ENCODE measurements around the gene HTR2B. TPM values are rescaled to one million over a fixed set of nuclear protein-coding genes. Genes with fewer than 3 reads are reported as not detected.

Gene HTR2B
- total RNA-seq, 1 donor from 2014 or later, result not detected

- no peak for ATAC-seq
These were observed 8.7 kb upstream of the HTR2B start for GRCh38 chr2:231133365-231134099.

- no peak for ATAC-seq
These were observed 7.3 kb upstream of the HTR2B start for GRCh38 chr2:231132129-231132528.

DNA sequence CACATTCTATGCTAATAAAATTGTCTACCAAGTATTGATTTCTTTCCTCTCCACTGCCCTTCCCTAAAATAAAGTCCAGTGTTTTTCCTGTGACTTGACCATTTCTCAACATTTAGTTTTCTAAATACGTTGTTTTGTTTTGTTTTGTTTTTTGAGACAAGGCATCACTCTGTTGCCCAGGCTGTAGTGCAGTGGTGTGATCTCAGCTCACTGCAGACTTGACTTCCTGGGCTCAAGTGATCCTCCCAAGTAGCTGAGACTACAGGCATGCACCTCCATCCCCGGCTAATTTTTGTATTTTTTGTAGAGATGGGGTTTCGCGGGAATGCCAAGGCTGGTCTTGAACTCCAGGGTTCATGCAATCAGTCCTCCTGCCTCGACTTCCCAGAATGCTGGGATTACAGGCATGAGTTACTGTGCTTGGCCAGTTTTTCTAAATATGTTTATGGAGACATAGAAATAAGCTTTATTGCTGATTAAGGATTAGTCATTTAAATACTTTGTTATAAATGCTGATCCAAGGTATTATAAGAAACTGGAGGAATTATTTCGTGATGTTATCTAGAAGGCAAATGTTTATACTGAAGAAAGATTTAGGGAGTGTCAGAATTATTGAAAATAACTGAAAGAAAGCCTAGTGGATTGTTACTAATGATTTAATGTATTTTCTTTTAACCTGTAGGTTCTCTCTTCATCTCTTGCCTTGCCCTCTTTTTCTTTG is 5.7 kb upstream of the HTR2B start:
- ATAC-seq, result no peak

DNA sequence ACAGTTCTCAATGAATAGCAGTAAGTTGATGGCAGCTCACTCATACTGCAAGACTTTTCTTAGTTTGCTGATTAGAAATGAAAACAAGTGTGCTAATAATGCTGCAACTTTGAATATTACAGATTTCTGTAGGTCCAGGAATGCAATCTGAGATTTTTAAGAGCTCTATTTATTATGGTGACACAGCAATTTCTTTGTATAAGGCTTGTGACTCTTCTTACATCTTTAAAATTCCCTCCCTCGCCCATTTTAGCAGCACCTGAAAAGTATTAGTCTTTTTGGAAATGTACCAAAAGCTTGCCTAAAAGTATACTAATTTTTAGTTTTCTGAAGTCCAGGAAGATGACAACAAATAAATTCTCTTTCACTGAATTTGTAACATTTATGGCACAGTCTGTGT is 4.4 kb upstream of the HTR2B start:
- no peak for ATAC-seq

GRCh38 chr2:231128541-231128940 is 3.7 kb upstream of the HTR2B start:
- no peak for ATAC-seq

DNA sequence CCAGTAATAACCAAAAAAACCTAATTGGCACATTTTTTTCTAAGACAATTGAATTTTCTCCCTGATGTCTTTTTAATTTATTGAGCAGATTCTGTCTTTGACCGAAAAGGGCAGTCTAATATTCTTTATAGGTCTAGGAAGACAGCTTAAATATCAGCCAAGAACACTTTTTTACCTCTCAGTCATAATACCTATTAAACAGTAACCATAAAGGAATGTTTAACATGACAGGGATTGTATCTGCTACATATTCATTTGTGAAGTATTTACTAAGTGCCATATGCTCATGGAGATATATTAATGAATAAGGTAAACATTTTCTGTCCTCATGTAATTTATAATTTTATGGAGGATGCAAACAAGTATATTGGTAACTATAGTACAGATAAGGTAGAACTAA is 3.1 kb upstream of the HTR2B start:
- ATAC-seq, result no peak

GRCh38 chr2:231127480-231127879 is 2.6 kb upstream of the HTR2B start:
- ATAC-seq, result no peak

DNA sequence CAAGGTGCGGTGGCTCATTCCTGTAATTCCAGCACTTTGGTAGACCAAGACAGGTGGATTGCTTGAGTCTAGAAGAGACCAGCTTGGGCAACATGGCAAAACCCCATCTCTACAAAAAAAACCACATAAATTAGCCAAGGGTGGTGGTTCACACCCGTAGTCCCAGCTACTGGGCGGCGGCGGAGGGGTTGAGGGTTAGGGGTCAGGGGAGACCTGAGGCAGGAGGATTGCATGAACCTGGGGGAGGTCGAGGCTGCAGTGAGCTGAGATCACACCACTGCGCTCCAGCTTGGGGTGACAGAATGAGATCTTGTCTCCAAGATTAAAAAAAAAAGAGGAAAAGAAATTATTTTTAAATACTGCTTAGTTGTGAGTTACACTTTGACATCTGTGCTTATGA is 1.3 kb upstream of the HTR2B start:
- no peak for ATAC-seq

GRCh38 chr2:231123362-231123898 is 1.4 kb downstream of the HTR2B start:
- no peak for ATAC-seq

- ATAC-seq, result no peak
These were observed 6.3 kb downstream of the HTR2B start for GRCh38 chr2:231118614-231118942.

DNA sequence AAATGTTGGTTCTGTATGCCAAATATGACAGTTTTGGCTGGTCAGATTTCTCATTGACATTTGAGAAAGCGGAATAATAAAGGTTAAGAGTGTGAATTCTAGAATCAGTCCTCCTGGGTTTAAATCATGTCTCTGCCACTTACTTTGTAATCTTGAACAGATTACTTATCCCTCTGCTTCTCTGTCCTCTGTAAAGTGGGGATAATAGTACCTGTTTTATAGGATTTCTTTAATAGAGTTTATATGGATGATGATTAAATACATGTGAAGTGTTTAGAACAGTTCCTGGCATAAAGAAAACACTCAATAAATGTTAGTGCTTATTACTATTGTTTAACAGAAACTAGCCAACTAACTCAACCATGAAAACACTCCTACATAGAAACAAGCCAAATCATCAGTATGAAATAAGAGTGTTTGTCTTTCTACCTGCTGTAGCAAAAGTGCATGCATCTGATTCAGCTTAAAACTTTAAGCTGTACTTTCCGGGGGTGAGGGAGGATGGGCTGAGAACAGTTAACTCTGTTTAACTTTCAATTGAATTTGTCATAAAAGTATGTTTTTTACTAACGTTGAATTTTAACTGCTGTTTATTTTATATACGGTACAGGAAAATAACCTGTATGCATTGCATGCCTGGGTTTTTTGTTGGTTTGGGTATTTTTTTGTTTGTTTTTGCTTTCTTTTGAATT is 6.8 kb downstream of the HTR2B start:
- no peak for ATAC-seq

DNA sequence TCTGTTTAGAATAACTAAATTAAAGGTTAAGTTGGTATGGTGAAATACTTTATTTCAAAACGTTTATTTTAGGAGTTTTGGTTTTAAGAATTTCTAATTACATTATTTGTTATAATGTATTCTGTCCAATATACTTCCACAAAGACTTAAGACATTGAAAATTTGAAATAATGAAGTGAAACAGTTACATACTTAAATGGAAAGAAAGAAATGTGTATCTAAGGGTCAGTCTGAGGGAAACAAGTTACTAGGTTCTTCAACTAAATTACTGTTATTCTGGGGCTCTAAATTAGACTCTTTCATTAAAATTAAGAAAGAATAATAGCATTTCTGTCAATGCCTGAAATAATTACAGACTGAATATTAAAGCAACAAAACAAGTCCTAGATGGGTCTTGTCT is 7.7 kb downstream of the HTR2B start:
- no peak for ATAC-seq

DNA sequence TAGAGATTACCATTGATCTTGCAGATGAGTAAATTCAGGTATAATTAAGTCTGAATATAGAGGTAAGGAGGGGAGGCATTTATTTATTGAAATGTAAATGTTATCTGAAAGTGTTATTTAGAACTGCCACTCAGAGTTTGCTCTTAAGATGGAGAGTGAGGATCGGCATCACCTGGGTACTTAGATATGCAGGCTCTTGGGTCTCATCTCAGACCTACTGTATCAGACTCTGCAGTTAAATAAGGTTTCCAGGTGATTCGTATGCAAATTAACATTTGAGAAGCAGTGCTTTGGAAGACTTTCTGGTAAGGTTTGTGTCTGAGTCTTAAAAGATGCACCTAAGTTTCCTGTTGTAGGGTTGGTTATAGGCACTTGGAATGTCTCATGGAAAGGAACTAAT is 9.2 kb downstream of the HTR2B start:
- no peak for ATAC-seq

- ATAC-seq, result no peak
These were observed 11.4 kb downstream of the HTR2B start for GRCh38 chr2:231113489-231113888.

DNA sequence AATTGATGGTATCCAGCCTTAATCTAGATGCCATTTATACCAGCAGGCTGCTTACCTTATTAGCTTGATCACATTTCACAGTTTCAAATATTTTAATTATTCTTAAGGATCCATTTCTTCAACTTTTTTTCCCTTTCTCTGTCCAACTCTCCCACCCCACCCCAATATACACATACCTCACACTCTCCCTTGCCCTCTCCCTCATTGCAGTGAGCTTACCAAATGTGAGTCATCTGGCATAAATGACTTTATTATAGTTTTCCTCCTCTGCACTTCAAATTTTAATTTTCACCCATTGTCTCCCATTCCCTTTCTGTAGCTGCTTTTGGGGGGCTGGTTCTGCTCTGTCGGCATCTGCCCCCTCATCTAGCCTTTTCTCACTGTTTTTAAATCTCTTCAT is 12.9 kb downstream of the HTR2B start:
- ATAC-seq, result no peak

GRCh38 chr2:231110551-231110950 is 14.3 kb downstream of the HTR2B start:
- no peak for ATAC-seq

DNA sequence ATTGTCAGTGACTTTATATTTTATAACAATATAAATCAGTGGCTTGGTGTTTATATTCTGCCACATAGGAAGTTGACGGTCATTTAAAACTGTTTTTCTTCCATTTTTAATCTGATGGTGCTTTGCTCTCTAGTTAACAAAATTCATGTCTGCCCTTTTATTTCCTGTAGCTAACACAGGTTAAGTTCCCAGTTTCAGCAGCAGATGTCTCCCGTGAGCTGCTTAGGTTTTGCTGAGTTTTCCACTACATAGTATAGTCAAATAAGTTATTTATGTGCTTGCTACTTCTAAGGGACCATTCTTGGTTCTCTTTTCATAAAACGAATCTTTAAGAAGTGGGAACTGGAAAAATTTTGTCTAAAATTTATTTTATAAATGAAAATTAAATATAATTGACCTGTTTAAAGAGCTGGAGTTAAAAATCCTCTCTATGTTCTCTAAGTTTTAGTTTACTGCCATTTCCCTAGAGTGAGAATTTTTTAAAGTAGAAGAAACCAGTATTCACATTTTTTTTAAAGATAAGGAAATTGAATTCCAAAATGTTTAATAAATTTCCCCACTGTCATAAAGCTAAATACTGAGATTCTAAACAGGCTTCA is 20.6 kb downstream of the HTR2B start:
- peak; percentile 72 for ATAC-seq

DNA sequence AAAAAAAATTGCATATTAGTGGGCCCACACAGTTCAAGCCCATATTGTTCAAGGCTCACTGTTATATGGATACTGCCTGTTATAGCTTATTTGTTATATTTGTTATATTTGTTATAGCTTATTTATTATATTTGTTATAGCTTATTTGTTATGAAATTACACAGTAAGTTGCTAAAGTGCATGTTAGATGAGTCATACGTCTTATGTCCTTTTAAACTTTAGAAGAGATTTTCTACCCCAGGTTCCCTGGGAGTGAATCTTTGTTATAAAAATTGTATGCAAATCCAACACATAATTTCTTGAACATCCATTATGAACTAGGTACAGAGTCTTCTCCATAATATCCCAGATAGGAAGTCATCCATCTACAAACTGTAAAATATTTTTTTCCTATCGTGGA is 22.1 kb downstream of the HTR2B start:
- ATAC-seq, result no peak

DNA sequence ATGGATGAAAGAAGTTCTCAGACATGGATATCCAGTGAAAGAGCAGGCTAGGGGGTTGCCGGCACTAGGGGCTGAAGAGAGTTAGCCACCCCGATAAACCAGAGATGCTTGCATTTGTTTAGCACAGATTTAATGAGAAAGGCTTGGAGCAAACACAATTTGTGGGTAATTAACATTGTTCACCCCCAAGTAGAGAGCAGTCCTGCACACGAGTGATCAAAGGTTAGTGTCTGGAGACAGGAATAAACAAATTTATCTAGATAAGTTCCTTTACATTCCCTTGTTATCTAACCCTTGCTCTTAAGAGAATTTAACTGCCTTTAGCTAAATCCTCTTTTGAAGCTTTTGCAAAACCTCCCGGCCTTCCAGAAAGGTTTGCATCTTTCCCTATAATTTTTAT is 23.9 kb downstream of the HTR2B start:
- no peak for ATAC-seq

DNA sequence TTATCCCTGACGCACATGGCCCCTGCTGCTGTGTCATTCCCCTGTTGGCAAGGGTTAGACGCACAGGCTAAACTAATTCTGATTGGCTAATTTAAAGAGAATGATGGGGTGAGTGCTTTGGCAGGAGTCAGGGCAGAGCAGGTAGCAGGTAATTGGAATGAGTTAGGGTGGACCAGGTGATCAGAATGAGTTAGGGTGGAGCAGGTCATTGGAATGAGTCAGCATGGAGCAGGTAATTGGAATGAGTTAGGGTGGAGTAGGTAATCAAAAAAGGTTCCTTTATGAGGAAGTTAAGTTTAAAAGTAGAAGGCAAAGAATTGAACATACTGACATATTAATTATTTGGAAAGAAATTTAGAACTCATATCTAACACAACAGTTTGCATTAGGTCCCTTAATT is 24.5 kb downstream of the HTR2B start:
- ATAC-seq, result peak; percentile 53

DNA sequence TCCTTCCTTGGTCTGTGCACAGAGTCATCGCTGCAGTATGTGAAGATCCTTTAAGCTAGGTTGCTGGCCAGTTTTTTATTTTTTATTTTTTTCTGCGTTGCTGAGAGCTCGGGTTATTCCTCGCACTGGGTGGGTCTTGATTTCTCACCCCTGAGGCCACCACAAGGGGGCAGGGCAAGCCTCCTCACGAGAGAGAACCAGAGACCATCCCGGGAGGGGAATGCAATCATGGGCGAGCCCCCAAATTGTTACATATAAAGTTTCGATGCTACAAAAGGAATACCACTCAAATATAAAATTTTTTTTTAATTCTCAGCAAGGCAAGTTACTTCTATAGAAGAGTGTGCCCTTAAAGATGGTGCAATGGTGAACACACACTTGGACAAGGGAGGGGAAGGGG is 24.9 kb downstream of the HTR2B start:
- no peak for ATAC-seq

DNA sequence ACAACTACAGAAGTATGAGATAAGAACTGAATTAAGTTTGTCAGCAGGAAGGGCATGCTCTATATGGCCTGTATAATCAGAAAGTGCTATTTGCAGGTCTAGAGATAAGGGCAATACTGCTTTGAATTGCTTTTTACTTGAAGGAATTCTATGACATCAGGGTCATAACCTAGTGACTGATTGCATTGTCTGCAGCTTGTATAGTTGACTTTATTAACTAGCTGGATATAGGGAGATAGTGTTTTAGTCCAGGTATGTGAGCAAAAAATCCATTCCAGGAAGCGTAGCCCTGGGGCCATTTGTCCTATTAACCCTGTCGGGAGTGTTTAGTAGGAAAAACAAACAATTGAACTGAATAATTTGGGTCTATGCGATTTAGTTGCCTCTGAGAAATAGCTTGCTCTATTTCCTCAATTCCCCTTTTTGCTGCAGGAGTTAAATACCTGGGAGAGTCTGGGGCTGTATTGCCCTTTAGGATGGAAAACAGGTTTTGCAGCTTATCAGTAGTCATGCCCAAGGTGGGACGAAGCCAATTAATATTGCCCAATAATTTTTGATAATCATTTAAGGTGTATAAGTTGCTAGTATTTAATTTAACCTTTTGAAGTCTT is 30.0 kb downstream of the HTR2B start:
- ATAC-seq, result no peak

DNA sequence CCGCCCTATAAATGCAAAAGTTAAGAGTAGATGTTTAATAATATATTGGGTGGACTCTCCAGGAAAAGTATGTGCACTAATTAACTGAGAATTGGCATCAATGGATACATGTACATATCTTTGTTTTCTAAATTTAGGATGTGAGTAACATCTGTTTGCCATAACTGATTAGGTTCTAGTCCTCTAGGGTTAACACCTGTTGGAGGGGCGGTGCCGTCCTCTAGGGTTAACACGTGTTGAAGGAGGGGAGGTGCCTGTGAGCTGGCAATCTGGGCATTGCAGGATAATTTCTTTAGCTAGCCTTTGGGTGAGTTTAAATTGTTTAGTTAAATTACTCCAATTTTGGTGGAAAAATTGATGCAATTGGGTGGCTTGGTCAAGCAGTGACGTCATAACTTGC is 30.9 kb downstream of the HTR2B start:
- ATAC-seq, result no peak
